Measurements from ENCODE around the gene ANKHD1. TPM values are rescaled to one million over a fixed set of nuclear protein-coding genes. Genes with fewer than 3 reads are reported as not detected.
"Not testable (repeated sequence)": the region's sequence is repeated elsewhere in the genome, so short reads cannot be mapped to it uniquely, and the experiment has no call there.

The ANKHD1 gene
- total and polyA plus RNA-seq, 11 donors = 41.4 to 78.8 (median 58.1) TPM

- TF ChIP-seq POLR2A (IDR thresholded peaks at IDR 0.05) = no peak
- TF ChIP-seq CTCF (IDR thresholded peaks at IDR 0.05) = no peak
- DNase-seq = no peak
- ATAC-seq = no peak
- Histone ChIP-seq H3K36me3 (peaks cover 0 to 60% (median 44%) of the 10 kb centered on the region in 9 donors), H3K4me3 (no peak overlapping the region), H3K27ac (no peak overlapping the region), H3K27me3 (no peaks in the 10 kb centered on the region), H3K4me1 (peaks cover 0 to 24% (median 10%) of the 10 kb centered on the region in 12 donors), H3K9me3 (no peaks in the 10 kb centered on the region)
- 80 to 90% (median 84%) methylated on average over 2 of the region's 2 CpGs for WGBS, 4 donors
- intact Hi-C loops (cut with DNase I) = loop anchor here in 2 of 10 donors (10.0 kb wide), 1 partner anchor 53 kb away; no protein-coding TSS in a partner anchor
These were observed 80.1 kb downstream of the ANKHD1 start for GRCh38 chr5:140481758-140482157.

GRCh38 chr5:140483055-140483454, 81.4 kb downstream of the ANKHD1 start:
- DNase-seq = no peak
- ATAC-seq = no peak
- no peak for TF ChIP-seq CTCF (IDR thresholded peaks at IDR 0.05)
- TF ChIP-seq POLR2A (IDR thresholded peaks at IDR 0.05) = no peak
- Histone ChIP-seq H3K9me3 (no peaks in the 10 kb centered on the region), H3K4me1 (peaks cover 0 to 24% (median 10%) of the 10 kb centered on the region in 12 donors), H3K27ac (no peak overlapping the region), H3K27me3 (no peaks in the 10 kb centered on the region), H3K4me3 (no peak overlapping the region), H3K36me3 (peaks cover 0 to 61% (median 57%) of the 10 kb centered on the region in 9 donors)
- intact Hi-C loops (cut with DNase I) = loop anchor here in 2 of 10 donors (10.0 kb wide), 1 partner anchor 52 kb away; no protein-coding TSS in a partner anchor
- 90 to 99% (median 97%) methylated on average over 1 of the region's 1 CpG for WGBS, 4 donors

- H3K36me3 ChIP-seq = peaks cover 0 to 98% (median 69%) of the 10 kb centered on the region in 9 donors
- not testable (repeated sequence) for H3K9me3 ChIP-seq, H3K4me1 ChIP-seq, H3K4me3 ChIP-seq, H3K27me3 ChIP-seq, DNase-seq, H3K27ac ChIP-seq, ATAC-seq
- WGBS, 4 donors = 96 to 99% (median 97%) methylated on average over 4 of the region's 4 CpGs
- intact Hi-C loops (cut with DNase I) = loop anchor here in 2 of 10 donors (10.0 kb wide), 1 partner anchor 47 kb away; no protein-coding TSS in a partner anchor
These were observed 86.5 kb downstream of the ANKHD1 start for GRCh38 chr5:140488141-140488540.

- WGBS, 4 donors = 95 to 99% (median 98%) methylated on average over 6 of the region's 6 CpGs
- Histone ChIP-seq H3K9me3 (no peaks in the 10 kb centered on the region), H3K27ac (no peak overlapping the region), H3K27me3 (no peaks in the 10 kb centered on the region), H3K36me3 (peaks cover 0 to 98% (median 68%) of the 10 kb centered on the region in 9 donors), H3K4me1 (no peaks in the 10 kb centered on the region), H3K4me3 (no peak overlapping the region)
- no peak for ATAC-seq
- TF ChIP-seq CTCF (IDR thresholded peaks at IDR 0.05) = no peak
- no peak for TF ChIP-seq POLR2A (IDR thresholded peaks at IDR 0.05)
- no peak for DNase-seq
- intact Hi-C loops (cut with DNase I) = loop anchor here in 2 of 10 donors (10.0 kb wide), 1 partner anchor 46 kb away; no protein-coding TSS in a partner anchor
These were observed 87.3 kb downstream of the ANKHD1 start for GRCh38 chr5:140488914-140489313.

- intact Hi-C loops (cut with DNase I) = no loop called here
- peaks cover 0 to 93% (median 52%) of the 10 kb centered on the region in 9 donors for H3K36me3 ChIP-seq
- no peak for DNase-seq
- no peaks in the 10 kb centered on the region for H3K27me3 ChIP-seq
- no peak for ATAC-seq
- H3K9me3 ChIP-seq = no peaks in the 10 kb centered on the region
- TF ChIP-seq CTCF (IDR thresholded peaks at IDR 0.05) (no peak), POLR2A (IDR thresholded peaks at IDR 0.05) (no peak)
- H3K4me3 ChIP-seq = no peak overlapping the region
- no peak overlapping the region for H3K27ac ChIP-seq
- H3K4me1 ChIP-seq = no peaks in the 10 kb centered on the region
These were observed 96.3 kb downstream of the ANKHD1 start for GRCh38 chr5:140497897-140498296.

Measured in heart left ventricle (tissue), 16 donors.